HG03045 (cell line): ENCODE results near the gene ADAM17.
A peak's percentile ranks its signal among the peaks of the same experiment; 100 is the strongest.
"Not testable (repeated sequence)": the region's sequence is repeated elsewhere in the genome, so short reads cannot be mapped to it uniquely, and the experiment has no call there.

Experiments used
- ATAC-seq: cut with Tn5 transposase; IDR thresholded peaks from one replicate; pipeline ENCODE4 v1.9.1; 2021; ENCODE audit warnings: mild to moderate bottlenecking, moderate library complexity; ENCODE audit not compliant: unreplicated experiment

ADAM17 gene

DNA sequence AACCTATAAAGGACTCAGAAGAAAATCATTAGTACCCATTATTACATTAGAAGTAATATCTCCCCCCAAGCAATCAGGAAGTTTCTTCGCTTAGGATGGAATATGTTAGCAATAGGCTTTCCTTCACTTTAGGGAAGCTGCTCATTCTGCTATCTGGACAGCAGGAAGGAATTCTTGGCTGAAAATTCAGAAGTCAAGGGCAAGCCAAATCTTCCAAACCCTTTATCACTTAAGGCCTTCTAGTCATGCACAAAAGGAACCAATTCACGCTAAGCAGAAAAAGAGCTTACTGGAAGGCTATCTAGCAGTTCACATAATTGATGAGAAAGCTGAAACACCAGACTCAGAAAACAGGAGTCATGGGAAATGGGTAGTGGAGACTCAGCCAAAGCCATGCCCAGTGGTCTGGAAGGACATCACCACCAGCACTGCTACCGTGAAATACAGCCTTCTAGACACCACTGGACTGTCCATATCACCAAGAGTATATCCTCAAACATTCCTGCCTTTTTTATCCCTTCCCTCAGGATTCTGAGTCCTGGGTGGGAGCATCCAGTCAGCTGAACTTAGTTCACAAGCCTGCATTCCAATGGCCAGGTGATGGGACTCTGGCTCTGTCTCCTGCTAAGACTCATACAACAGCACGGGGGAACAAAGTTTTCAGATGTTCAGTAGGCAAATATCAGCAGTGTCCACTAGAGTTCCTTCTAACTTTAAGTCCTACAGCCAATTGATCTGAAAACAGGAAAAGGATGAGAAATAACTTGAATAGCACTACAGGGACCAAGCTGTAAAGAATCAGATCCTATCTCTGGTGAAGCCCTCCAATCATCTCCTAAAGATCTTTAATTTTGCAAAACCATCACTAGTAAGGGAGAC, 14.8 kb upstream of the ADAM17 start:
- no peak for ATAC-seq

GRCh38 chr2:9565436-9566153, 10.0 kb upstream of the ADAM17 start:
- ATAC-seq = no peak

DNA sequence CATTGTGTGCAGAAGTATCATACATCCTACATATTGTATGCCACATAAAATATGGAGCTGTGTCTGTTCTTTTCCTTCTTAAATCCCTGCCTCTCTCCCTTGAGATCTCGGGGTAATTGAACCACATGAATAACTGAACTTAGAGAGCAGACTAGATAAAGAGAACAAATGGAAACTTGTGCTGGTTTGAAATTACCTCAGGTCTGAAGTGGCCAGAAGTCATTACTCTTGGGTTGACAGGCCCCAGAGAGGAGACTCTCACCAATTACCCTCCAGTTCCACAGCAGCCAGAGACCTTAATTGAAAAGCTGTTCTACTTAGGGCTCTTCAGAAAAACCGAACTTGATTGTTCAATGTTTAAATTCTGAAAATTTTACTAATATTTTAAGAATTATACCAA, 5.0 kb upstream of the ADAM17 start:
- ATAC-seq = no peak

- ATAC-seq = no peak
Observed at GRCh38 chr2:9558948-9559381, 3.3 kb upstream of the ADAM17 start.

DNA sequence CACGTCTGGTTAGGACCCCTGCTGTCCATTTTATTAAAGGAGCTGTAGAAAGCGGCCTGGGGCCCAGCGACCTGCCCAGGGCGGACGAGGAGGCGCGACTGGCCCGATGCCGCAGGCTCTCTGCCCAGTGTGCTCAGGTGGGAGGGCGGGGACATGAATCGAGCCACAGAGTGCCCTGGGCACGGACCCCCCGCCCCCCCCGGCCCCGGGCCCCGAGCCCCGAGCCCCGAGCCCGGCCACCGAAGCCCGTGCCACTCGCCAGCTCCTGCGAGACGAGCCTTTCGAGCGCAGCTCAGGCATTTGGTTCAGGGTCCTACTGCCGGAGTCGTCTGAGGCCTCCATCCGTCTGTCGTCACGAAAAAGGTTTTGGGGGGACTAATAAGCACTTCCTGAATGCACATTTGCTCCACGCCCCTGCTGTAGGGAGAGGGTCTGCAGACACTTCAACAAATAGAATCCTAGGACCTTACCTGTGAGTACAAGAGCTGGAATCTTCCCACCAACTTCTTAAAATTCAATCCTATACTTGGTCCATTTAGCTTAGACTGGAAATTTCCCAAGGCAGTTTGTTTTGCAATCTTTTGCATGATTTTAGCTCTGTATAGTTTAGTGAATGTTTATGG, 602 bp upstream of the ADAM17 start:
- peak; percentile 32 for ATAC-seq

- no peak for ATAC-seq
Observed at GRCh38 chr2:9554921-9555296, 721 bp downstream of the ADAM17 start.

GRCh38 chr2:9552219-9553178, 3.1 kb downstream of the ADAM17 start:
- ATAC-seq = no peak

- not testable (repeated sequence) for ATAC-seq
Observed at GRCh38 chr2:9550859-9551391, 4.7 kb downstream of the ADAM17 start.

DNA sequence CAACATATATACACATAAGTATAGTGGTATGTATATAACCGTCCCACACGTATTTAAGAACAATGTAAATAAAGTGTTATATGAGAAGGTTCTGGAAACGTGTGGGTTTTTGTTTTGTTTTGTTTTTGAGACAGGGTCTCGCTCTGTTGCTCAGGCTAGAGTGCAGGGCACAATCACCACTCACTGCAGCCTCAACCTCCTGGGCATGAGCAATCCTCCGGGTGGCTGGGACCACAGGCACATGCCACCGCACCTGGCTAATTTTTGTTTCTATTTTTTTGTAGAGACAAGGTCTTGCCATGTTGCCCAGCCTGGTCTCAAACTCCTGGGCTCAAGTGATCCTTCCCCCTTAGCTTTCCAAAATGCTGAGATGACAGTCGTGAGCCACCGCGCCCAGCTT, 6.2 kb downstream of the ADAM17 start:
- no peak for ATAC-seq

GRCh38 chr2:9548506-9548905, 7.1 kb downstream of the ADAM17 start:
- ATAC-seq = peak; percentile 52

DNA sequence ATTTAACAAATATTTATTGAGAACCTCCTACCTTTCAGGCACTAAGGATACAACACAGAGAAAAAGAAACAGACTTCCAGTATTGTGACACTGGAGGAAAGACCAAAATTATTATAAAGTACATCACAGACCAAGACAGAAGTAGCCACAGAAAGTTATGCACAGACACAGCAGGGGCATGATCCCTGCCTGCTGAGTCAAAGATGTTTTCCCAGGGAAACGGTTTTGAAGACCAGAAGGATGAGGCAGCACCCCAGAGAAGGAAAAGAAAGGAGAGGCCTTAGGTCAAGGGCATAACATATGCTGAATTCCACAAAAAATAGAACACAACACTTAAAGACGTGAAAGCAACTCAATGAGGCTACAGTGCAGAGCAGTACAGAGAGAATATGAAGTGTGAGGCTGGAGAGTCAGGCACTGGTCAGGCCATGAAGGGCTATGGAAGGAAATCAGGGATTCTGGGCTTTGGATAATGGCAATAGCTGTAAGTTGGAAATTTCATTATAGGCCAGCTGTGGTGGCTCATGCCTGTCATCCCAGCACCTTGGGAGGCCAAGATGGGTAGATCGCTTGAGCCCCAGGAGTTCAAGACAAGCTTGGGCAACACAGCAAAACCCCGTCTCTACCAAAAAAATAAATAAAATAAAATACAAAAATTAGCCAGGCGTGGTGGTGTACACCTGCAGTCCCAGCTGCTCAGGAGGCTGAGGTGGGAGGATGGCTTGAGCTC, 8.2 kb downstream of the ADAM17 start:
- no peak for ATAC-seq

GRCh38 chr2:9545502-9545901, 10.1 kb downstream of the ADAM17 start:
- no peak for ATAC-seq

- ATAC-seq = no peak
Observed at GRCh38 chr2:9543557-9543956, 12.1 kb downstream of the ADAM17 start.

GRCh38 chr2:9539531-9539930, 16.1 kb downstream of the ADAM17 start:
- no peak for ATAC-seq

DNA sequence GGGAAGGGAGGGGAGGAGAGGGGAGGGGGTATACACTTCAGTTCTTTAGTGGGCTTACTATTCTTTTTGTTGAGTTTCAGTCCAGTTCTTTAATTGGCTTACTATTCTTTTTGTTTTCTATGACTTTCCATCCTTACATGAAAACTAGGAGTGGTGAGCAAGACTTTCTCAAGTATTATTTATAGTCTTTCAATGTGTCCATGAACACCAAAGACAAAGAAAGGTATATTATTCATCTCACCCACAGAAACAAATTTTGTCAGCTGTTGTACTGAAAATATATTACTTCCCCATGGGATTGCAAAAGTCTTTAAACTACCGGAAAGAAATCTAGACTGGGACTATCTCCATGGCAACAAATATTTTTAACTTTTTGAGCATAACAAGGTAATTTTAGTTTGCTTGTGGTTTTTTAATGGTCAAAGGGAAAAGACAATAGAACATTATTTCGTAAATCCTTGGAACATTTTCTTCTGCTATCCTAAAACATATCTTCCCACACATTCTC, 17.6 kb downstream of the ADAM17 start:
- ATAC-seq = no peak

GRCh38 chr2:9536504-9536903, 19.1 kb downstream of the ADAM17 start:
- no peak for ATAC-seq

DNA sequence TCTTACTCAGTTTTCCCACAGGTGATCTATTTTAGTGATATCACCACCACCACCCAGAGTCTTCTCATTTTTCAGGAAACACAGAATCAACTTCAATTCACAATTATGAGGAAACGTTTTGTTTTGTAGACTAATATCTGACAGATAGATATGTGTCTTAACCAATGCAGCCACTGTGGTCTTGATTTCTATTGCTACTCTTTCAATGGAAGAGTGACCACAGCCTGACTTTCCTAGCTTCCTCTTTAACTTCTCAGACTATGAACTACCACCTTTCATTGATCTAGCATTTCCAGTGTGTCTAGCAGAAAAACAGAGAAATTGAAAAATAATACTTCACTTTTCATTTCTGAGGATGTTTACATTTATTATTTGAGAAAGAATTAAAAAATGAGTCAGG, 20.5 kb downstream of the ADAM17 start:
- ATAC-seq = no peak

DNA sequence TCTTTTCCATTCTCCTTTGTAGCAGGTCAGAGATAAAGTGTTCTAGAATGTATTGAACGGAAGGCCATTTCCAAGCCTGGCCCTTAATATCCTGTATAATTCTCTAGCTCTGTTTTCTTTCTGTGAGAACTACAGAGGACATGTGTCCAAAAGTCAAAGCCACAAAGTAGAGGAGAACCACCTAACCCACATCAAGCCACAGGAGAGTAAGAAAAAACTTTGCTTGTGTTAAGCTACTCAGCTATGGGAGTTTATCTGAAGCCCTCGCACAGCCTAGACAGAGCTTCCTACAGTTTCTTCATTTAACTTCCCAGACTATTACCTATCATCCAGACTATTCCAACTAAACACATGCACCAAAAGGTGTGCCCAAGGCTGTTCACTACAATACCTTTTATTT, 22.0 kb downstream of the ADAM17 start:
- ATAC-seq = no peak

- ATAC-seq = no peak
Observed at GRCh38 chr2:9532421-9532820, 23.2 kb downstream of the ADAM17 start.
